IMR-90 (cell line): Measurements from ENCODE around the gene PARD6G. TPM values are rescaled to one million over a fixed set of nuclear protein-coding genes. Genes with fewer than 3 reads are reported as not detected.

Experiments used
- ATAC-seq: fragments of 200-7000 bp; cut with Tn5 transposase; 2 replicates; pipeline ENCODE4 v1.9.1; 2020; ENCODE audit warnings: low read depth, mild to moderate bottlenecking, moderate library complexity
- BruUV-seq: library from RNA; stranded (reverse); fragments of 400-500 nt; replicated peaks from 2 replicates; lab custom pipeline; 2021; lab: Mats Ljungman, UMichigan
- CTCF ChIA-PET: fragments of 300-600 bp; formaldehyde crosslinking; extraction: SDS; loops from one replicate; lab custom pipeline; 2021; ENCODE audit warnings: antibody characterized with exemption; lab: Yijun Ruan, JAX
- POLR2A ChIA-PET: fragments of 300-600 bp; sonication (Branson Sonifier 250); formaldehyde crosslinking; loops from one replicate; lab custom pipeline; 2022; ENCODE audit warnings: antibody characterized with exemption; ENCODE audit not compliant: unreplicated experiment; lab: Charles Lee
- DNase-seq: peaks from one replicate; pipeline ENCODE4 v3.0.0; 2013
- H2AFZ ChIP-seq: replicated peaks from 2 replicates; pipeline ENCODE3; 2013; ENCODE audit warnings: low read length, mild to moderate bottlenecking; ENCODE audit not compliant: poor library complexity
- H2AK5ac ChIP-seq: 2 replicates; pipeline ENCODE4 v1.6.1; 2013; ENCODE audit warnings: low read depth, low read length, inconsistent platforms
- H2AK9ac ChIP-seq: replicated peaks from 2 replicates; pipeline ENCODE3; 2013; ENCODE audit warnings: mild to moderate bottlenecking, low read depth, low read length, moderate library complexity; ENCODE audit not compliant: poor library complexity
- H2BK120ac ChIP-seq: 2 replicates; pipeline ENCODE4 v1.6.1; 2013; ENCODE audit warnings: low read depth, low read length, inconsistent platforms
- H2BK15ac ChIP-seq: 3 replicates; pipeline ENCODE4 v1.6.1; 2013; ENCODE audit warnings: low read depth, low read length, inconsistent platforms
- H2BK20ac ChIP-seq: 2 replicates; pipeline ENCODE4 v1.6.1; 2013; ENCODE audit warnings: low read depth, mild to moderate bottlenecking, inconsistent platforms, low read length, moderate library complexity
- H2BK5ac ChIP-seq: 2 replicates; pipeline ENCODE4 v1.6.1; 2013; ENCODE audit warnings: mild to moderate bottlenecking, low read depth, low read length, inconsistent platforms; ENCODE audit not compliant: poor library complexity, severe bottlenecking
- H3K14ac ChIP-seq: replicated peaks from 2 replicates; pipeline ENCODE4 v1.6.1; 2013; ENCODE audit warnings: low read depth, low read length, inconsistent platforms
- H3K18ac ChIP-seq: 2 replicates; pipeline ENCODE4 v1.6.1; 2013; ENCODE audit warnings: low read depth, low read length, control low read depth
- H3K23ac ChIP-seq: 2 replicates; pipeline ENCODE4 v1.6.1; 2013; ENCODE audit warnings: low read depth, low read length, inconsistent platforms
- H3K27ac ChIP-seq: 2 replicates; pipeline ENCODE4 v1.5.1; 2013; ENCODE audit warnings: mild to moderate bottlenecking, control low read depth, low read length; ENCODE audit not compliant: insufficient read depth
- H3K27me3 ChIP-seq: 2 replicates; pipeline ENCODE4 v1.6.1; 2013; ENCODE audit warnings: low read length; ENCODE audit not compliant: control insufficient read depth, insufficient read depth
- H3K36me3 ChIP-seq: 2 replicates; pipeline ENCODE4 v1.6.1; 2013; ENCODE audit warnings: low read length, mixed read lengths; ENCODE audit not compliant: control insufficient read depth, insufficient read depth
- H3K4ac ChIP-seq: 2 replicates; pipeline ENCODE4 v1.6.1; 2013; ENCODE audit warnings: low read depth, low read length, inconsistent platforms
- H3K4me1 ChIP-seq: 2 replicates; pipeline ENCODE4 v1.6.1; 2013; ENCODE audit warnings: low read length, mixed read lengths; ENCODE audit not compliant: control insufficient read depth, insufficient read depth
- H3K4me2 ChIP-seq: 2 replicates; pipeline ENCODE4 v1.6.1; 2013; ENCODE audit warnings: low read depth, mild to moderate bottlenecking, control low read depth, low read length, moderate library complexity
- H3K4me3 ChIP-seq: 2 replicates; pipeline ENCODE4 v1.5.1; 2013; ENCODE audit warnings: low read depth, mild to moderate bottlenecking, control low read depth, low read length, moderate library complexity; ENCODE audit not compliant: insufficient read depth
- H3K56ac ChIP-seq: 2 replicates; pipeline ENCODE4 v1.6.1; 2013; ENCODE audit warnings: low read length, inconsistent platforms; ENCODE audit not compliant: insufficient read depth; ENCODE audit errors: extremely low read depth
- H3K79me1 ChIP-seq, 2 experiments: 2 replicates each; pipeline ENCODE4 v1.6.1; 2013; ENCODE audit warnings: low read length in 2 of 2, inconsistent platforms in 1 of 2, low read depth in 1 of 2
- H3K9ac ChIP-seq: 2 replicates; pipeline ENCODE4 v1.6.1; 2013; ENCODE audit warnings: low read depth, low read length, control low read depth
- H3K9me1 ChIP-seq: 2 replicates; pipeline ENCODE4 v1.6.1; 2013; ENCODE audit warnings: low read length, inconsistent platforms; ENCODE audit not compliant: insufficient read depth
- H3K9me3 ChIP-seq: 2 replicates; pipeline ENCODE4 v1.6.1; 2013; ENCODE audit warnings: low read length; ENCODE audit not compliant: control insufficient read depth, insufficient read depth
- H4K20me1 ChIP-seq: 2 replicates; pipeline ENCODE4 v1.6.1; 2013; ENCODE audit warnings: low read length, inconsistent platforms; ENCODE audit not compliant: insufficient read depth
- H4K5ac ChIP-seq: 2 replicates; pipeline ENCODE4 v1.6.1; 2013; ENCODE audit warnings: mild to moderate bottlenecking, low read depth, low read length, control low read depth
- H4K8ac ChIP-seq, 2 experiments: 2 replicates each; pipeline ENCODE4 v1.6.1; 2013; ENCODE audit warnings: low read depth in 2 of 2, low read length in 2 of 2, control low read depth in 1 of 2, inconsistent platforms in 1 of 2
- H4K91ac ChIP-seq: 2 replicates; pipeline ENCODE4 v1.6.1; 2013; ENCODE audit warnings: low read depth, low read length, inconsistent platforms; ENCODE audit not compliant: insufficient read depth
- MAFK ChIP-seq: IDR thresholded peaks from 2 replicates; pipeline ENCODE4 v1.6.1; 2012; ENCODE audit warnings: low read depth, low read length, improper control_type of control experiment
- POLR2A ChIP-seq: IDR thresholded peaks from 2 replicates; pipeline ENCODE4 v1.6.1; 2012; ENCODE audit warnings: mild to moderate bottlenecking, low read depth, low read length
- WGBS, 2 experiments: methylation state at CpG; one replicate each; pipeline versions ENCODE4 v1.1.5 to v1.1.7; 2013; ENCODE audit warnings: missing lambda C conversion rate in 2 of 2; ENCODE audit not compliant: insufficient read length in 1 of 2; ENCODE audit errors: extremely low coverage in 2 of 2; 5-methylcytosine and 5-hydroxymethylcytosine counted together
- dilution Hi-C: fragments of 300-500 bp; cut with HindIII; formaldehyde crosslinking; loops from one replicate; pipeline ENCODE4 v1.14.3; 2018; ENCODE audit warnings: low sequenced_read_pairs; ENCODE audit not compliant: unreplicated experiment
- in situ Hi-C: fragments of 300-500 bp; cut with MboI; formaldehyde crosslinking; loops from 3 replicates; pipeline ENCODE4 v1.14.3; 2019; ENCODE audit warnings: low sequenced_read_pairs, inconsistent platforms, mixed read lengths
- intact Hi-C: fragments of 100-400 bp; cut with micrococcal nuclease; formaldehyde crosslinking; loops from 2 replicates; pipeline ENCODE4 v1.10.0; 2022
- polyA plus RNA-seq, 3 experiments: library from polyadenylated mRNA; depleted of rRNA; stranded (reverse); fragments of >200 nt; gene quantifications; 2 replicates each; pipeline ENCODE4 v1.2.3, GENCODE V29; 2012; ENCODE audit warnings: low replicate concordance in 1 of 3
- total RNA-seq: library from RNA; depleted of rRNA; stranded (reverse); fragments of >200 nt; gene quantifications from 2 replicates; pipeline ENCODE4 v1.2.3, GENCODE V29; 2012

The PARD6G gene
- total and polyA plus RNA-seq, 2 of the 4 experiments (the other 2 are of a cell fraction), result 2.5 to 4.6 TPM

DNA sequence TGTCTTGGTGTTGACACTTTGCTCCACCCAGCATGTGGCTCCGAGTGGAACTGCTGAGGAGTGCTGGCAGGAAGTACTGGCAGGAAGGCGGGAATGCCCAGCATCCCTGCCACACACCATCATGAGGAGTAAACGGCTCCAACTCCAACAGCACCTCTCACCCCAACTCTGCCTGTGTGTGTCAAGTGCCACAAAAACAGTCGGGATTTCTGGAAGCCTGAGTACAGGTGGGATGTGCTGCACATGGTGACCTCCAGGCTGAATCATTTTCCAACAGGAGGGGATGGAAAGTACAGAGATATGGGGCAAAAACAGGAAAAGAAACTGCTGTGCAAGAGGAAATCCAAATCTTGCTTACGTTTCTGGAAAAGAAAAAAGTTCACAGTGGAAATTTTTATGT is 53.6 kb downstream of the PARD6G start:
- dilution Hi-C loops, result no loop called here
- no peaks in the 10 kb centered on the region for H3K9me3 ChIP-seq
- no peak overlapping the region for H2AK9ac ChIP-seq
- TF ChIP-seq MAFK, result no peak
- TF ChIP-seq POLR2A, result no peak
- no peaks in the 10 kb centered on the region for H3K79me1 ChIP-seq
- H3K27me3 ChIP-seq, result no peaks in the 10 kb centered on the region
- no peak for DNase-seq
- no TSS peak for BruUV-seq
- no peak overlapping the region for H4K91ac ChIP-seq
- ChIA-PET POLR2A (no interaction called here), CTCF (no interaction called here)
- intact Hi-C loops, result no loop called here
- no peak overlapping the region for H3K56ac ChIP-seq
- H3K27ac ChIP-seq, result no peak overlapping the region
- no peak overlapping the region for H4K5ac ChIP-seq
- no peak for ATAC-seq
- no CpG with 5 or more reads among the region's 5 CpGs for WGBS, 2 experiments
- no peak overlapping the region for H3K4me2 ChIP-seq
- no peak overlapping the region for H3K23ac ChIP-seq
- no peaks in the 10 kb centered on the region; the same call in 1 of the 2 replicates for H3K9me1 ChIP-seq
- H3K18ac ChIP-seq, result no peak overlapping the region
- in situ Hi-C loops, result no loop called here
- no peak overlapping the region for H2BK5ac ChIP-seq
- H2AFZ ChIP-seq, result no peak overlapping the region
- H3K4ac ChIP-seq, result no peak overlapping the region
- no peak overlapping the region for H3K4me3 ChIP-seq
- no peak overlapping the region for H3K9ac ChIP-seq
- no peak overlapping the region for H4K8ac ChIP-seq
- no peak overlapping the region for H2BK120ac ChIP-seq
- H3K14ac ChIP-seq, result no peak overlapping the region
- no peak overlapping the region for H2AK5ac ChIP-seq
- no peak overlapping the region for H2BK15ac ChIP-seq
- H2BK20ac ChIP-seq, result no peak overlapping the region
- no peaks in the 10 kb centered on the region for H3K36me3 ChIP-seq
- H3K4me1 ChIP-seq, result peaks cover 8% of the 10 kb centered on the region
- no peaks in the 10 kb centered on the region; the same call in 1 of the 2 replicates for H4K20me1 ChIP-seq
